Esophagus squamous epithelium (tissue), 5 donors: ENCODE results near the gene SETD2. TPM values are rescaled to one million over a fixed set of nuclear protein-coding genes. Genes with fewer than 3 reads are reported as not detected.

Source experiments
- DNase-seq: peaks from one replicate; lab custom pipeline; 2025; lab: John Stamatoyannopoulos, UW
- H3K27ac ChIP-seq, 4 donors: fragments of 200-600 bp; sonication (generic); one replicate each; pipeline ENCODE4 v1.5.1; 2016 to 2019; ENCODE audit warnings: mild to moderate bottlenecking in 1 of 4
- H3K27me3 ChIP-seq, 4 donors: fragments of 200-600 bp; sonication (generic); 1 replicate in 3 of 4; 2 replicates in 1 of 4; pipeline versions ENCODE4 v1.5.1 to v1.6.0; 2017 to 2021; ENCODE audit warnings: antibody characterized with exemption in 1 of 4
- H3K36me3 ChIP-seq, 3 donors: fragments of 200-600 bp; sonication (generic); one replicate each; pipeline ENCODE4 v1.5.1; 2016 to 2019
- H3K4me1 ChIP-seq, 3 donors: fragments of 200-600 bp; sonication (generic); one replicate each; pipeline ENCODE4 v1.5.1; 2017 to 2019
- H3K4me3 ChIP-seq, 4 donors: fragments of 200-600 bp; sonication (generic); 1 replicate in 3 of 4; 2 replicates in 1 of 4; pipeline ENCODE4 v1.5.1; 2016 to 2019; ENCODE audit warnings: mild to moderate bottlenecking in 2 of 4, moderate library complexity in 1 of 4
- H3K9me3 ChIP-seq, 3 donors: fragments of 200-600 bp; sonication (generic); one replicate each; pipeline ENCODE4 v1.5.1; 2016 to 2019
- POLR2A ChIP-seq, 4 donors: fragments of 450-650 bp; IDR thresholded peaks; one replicate each; pipeline ENCODE4 v1.6.1; 2017; ENCODE audit warnings: antibody characterized with exemption in 4 of 4, mild to moderate bottlenecking in 4 of 4, moderate library complexity in 3 of 4
- WGBS, 2 donors: methylation state at CpG; one replicate each; pipeline ENCODE4 v1.1.5; 2018; 5-methylcytosine and 5-hydroxymethylcytosine counted together
- intact Hi-C: fragments of 100-400 bp; cut with DNase I; formaldehyde crosslinking; loops from one replicate; pipeline ENCODE4 v1.15.0; 2022
- total RNA-seq, 4 donors: library from RNA; depleted of rRNA; stranded (reverse); fragments of >200 nt; gene quantifications; one replicate each; pipeline ENCODE4 v1.1.0, GENCODE V29; 2016
- TF ChIP-seq, protein P1 (sequence below), 6 experiments: fragments of 450-650 bp in 4 of 6; fragments of 200-600 bp in 2 of 6; sonication (generic) in 2 of 6; IDR thresholded peaks; one replicate each; pipeline ENCODE4 v1.5.1; 2016 to 2019; ENCODE audit warnings: antibody characterized with exemption in 6 of 6, mild to moderate bottlenecking in 4 of 6, moderate library complexity in 4 of 6
- donor health status: DM: yes; HTN: yes; CAD: no.

The SETD2 gene
- total RNA-seq, 4 donors from 2014 or later = 24.3 to 59.5 (median 30.1) TPM

GRCh38 chr3:46991406-46992165 lies 172.3 kb downstream of the SETD2 start:
- intact Hi-C loops = no loop called here
- H3K9me3 ChIP-seq = no peaks in the 10 kb centered on the region
- H3K4me1 ChIP-seq = peaks cover 24 to 53% (median 26%) of the 10 kb centered on the region in 3 donors
- peaks cover 23 to 85% (median 36%) of the 10 kb centered on the region in 3 donors for H3K36me3 ChIP-seq
- no peak for DNase-seq
- peak overlapping the region in 1 of 4 donors; percentile 25 for H3K27ac ChIP-seq
- H3K4me3 ChIP-seq = no peak overlapping the region
- TF ChIP-seq, protein P1, sequence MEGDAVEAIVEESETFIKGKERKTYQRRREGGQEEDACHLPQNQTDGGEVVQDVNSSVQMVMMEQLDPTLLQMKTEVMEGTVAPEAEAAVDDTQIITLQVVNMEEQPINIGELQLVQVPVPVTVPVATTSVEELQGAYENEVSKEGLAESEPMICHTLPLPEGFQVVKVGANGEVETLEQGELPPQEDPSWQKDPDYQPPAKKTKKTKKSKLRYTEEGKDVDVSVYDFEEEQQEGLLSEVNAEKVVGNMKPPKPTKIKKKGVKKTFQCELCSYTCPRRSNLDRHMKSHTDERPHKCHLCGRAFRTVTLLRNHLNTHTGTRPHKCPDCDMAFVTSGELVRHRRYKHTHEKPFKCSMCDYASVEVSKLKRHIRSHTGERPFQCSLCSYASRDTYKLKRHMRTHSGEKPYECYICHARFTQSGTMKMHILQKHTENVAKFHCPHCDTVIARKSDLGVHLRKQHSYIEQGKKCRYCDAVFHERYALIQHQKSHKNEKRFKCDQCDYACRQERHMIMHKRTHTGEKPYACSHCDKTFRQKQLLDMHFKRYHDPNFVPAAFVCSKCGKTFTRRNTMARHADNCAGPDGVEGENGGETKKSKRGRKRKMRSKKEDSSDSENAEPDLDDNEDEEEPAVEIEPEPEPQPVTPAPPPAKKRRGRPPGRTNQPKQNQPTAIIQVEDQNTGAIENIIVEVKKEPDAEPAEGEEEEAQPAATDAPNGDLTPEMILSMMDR (IDR thresholded peaks at IDR 0.05) = no peak
- no peak for TF ChIP-seq POLR2A (IDR thresholded peaks at IDR 0.05)
- H3K27me3 ChIP-seq = no peaks in the 10 kb centered on the region
- WGBS, 2 donors = 87 to 91% methylated on average over 6 to 10 of the region's 16 CpGs

DNA sequence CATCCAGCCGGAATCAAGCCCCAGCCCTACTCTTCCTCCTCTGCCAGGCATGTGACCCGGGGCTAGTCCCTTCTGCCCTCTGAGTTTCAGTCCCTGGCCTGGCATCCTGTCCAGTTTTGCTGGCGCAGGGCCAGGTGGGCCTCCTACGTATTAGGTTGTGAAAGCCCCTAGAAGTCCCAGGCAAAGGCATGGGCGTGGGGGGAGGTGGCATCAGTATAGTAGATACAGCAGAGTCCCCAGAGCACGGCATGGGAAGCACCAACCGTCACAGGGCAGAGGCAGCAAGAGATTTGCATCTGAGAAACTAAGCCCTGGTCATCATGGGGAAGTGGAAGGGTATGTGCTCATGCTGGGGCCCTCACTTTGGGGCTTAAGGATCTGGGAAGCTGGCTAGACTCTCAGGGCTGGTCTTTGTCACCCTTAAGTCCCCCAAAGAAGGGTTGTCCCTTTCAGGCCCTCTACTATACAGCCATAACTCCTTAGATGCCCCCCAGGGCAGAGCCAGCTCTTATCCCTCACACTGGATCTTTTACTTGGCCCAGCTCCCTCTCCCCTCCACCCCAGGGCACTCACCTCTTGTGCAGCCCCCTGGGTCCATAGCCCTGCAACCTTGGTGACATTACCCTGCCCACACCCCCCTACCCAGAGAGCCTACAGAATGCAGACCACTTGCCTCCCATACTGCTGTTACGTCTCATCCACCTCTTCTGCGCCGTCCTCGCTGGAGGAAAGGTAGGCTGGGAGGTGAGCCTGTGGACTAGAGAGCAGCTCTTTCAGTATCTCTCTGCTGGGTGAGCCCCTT lies 173.1 kb downstream of the SETD2 start:
- no peaks in the 10 kb centered on the region for H3K27me3 ChIP-seq
- intact Hi-C loops = no loop called here
- peak overlapping the region in 3 of 4 donors; percentile 34 to 97 (median 41) for H3K27ac ChIP-seq
- peaks cover 32 to 54% (median 34%) of the 10 kb centered on the region in 3 donors for H3K4me1 ChIP-seq
- H3K9me3 ChIP-seq = no peaks in the 10 kb centered on the region
- no peak for DNase-seq
- WGBS, 2 donors = 58 to 77% methylated on average over 3 of the region's 11 CpGs
- H3K4me3 ChIP-seq = no peak overlapping the region
- H3K36me3 ChIP-seq = peaks cover 23 to 77% (median 32%) of the 10 kb centered on the region in 3 donors
- TF ChIP-seq POLR2A (IDR thresholded peaks at IDR 0.05) = no peak
- TF ChIP-seq, protein P1 (IDR thresholded peaks at IDR 0.05) = no peak

GRCh38 chr3:46989146-46989810 lies 174.6 kb downstream of the SETD2 start:
- peaks cover 12 to 62% (median 22%) of the 10 kb centered on the region in 3 donors for H3K36me3 ChIP-seq

DNA sequence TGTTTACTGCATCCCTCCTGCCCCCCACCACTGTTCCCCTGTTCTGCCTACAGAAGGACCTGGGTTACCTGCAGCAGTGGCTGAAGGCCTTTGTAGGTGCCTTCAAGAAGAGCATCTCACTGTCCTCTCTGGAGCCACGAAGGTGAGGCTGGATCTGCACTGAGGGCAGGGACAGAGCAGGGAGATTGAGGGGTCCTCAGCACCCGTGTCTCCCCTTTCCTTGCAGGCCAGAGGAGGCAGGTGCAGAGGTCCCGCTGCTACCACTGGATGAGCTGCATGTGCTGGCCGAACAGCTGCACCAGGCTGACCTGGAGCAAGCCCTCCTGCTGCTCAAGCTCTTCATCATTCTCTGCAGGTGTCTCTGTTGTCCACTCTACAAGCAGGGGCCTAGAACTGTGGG lies 175.3 kb downstream of the SETD2 start:
- intact Hi-C loops = no loop called here
- no peaks in the 10 kb centered on the region for H3K9me3 ChIP-seq
- H3K4me1 ChIP-seq = peaks cover 42 to 76% (median 48%) of the 10 kb centered on the region in 3 donors
- 67% methylated on average over 2 of the region's 4 CpGs; no CpG with 5 or more reads in 1 of the 2 donors for WGBS, 2 donors
- H3K27ac ChIP-seq = peak overlapping the region; percentile 81 to 99 (median 91)
- no peaks in the 10 kb centered on the region for H3K27me3 ChIP-seq
- DNase-seq = no peak
- peaks cover 8 to 57% (median 19%) of the 10 kb centered on the region in 3 donors for H3K36me3 ChIP-seq
- TF ChIP-seq, protein P1 (IDR thresholded peaks at IDR 0.05) = no peak
- no peak for TF ChIP-seq POLR2A (IDR thresholded peaks at IDR 0.05)
- peak overlapping the region in 1 of 4 donors; percentile 18 for H3K4me3 ChIP-seq

More at GRCh38 chr3:46989146-46989810, 174.6 kb downstream of the SETD2 start:
- WGBS, 2 donors = 69 to 100% methylated on average over 2 to 7 of the region's 17 CpGs
- DNase-seq = no peak
- intact Hi-C loops = no loop called here
- Histone ChIP-seq H3K27ac (peak overlapping the region; percentile 9 to 99 (median 91)), H3K4me3 (no peak overlapping the region), H3K9me3 (no peaks in the 10 kb centered on the region), H3K4me1 (peaks cover 42 to 69% (median 47%) of the 10 kb centered on the region in 3 donors), H3K27me3 (no peaks in the 10 kb centered on the region)
- TF ChIP-seq POLR2A (IDR thresholded peaks at IDR 0.05) = no peak
- TF ChIP-seq, protein P1 (IDR thresholded peaks at IDR 0.05) = no peak
